MM.1S (cell line): Measurements from ENCODE around the gene HJURP.

ENCODE experiments used
- CTCF ChIP-seq: fragments of 300-600 bp; sonication (generic); IDR thresholded peaks from 2 replicates; pipeline ENCODE4 v1.5.1; 2016; ENCODE audit warnings: antibody characterized with exemption, low read length, mixed read lengths
- EZH2 ChIP-seq: fragments of 300-600 bp; sonication (generic); optimal IDR thresholded peaks from 2 replicates; pipeline ENCODE3; 2017; ENCODE audit warnings: low read depth, mild to moderate bottlenecking, antibody characterized with exemption, low read length, mixed read lengths
- EZH2phosphoT487 ChIP-seq: fragments of 300-600 bp; sonication (generic); IDR thresholded peaks from 2 replicates; pipeline ENCODE4 v1.6.1; 2018; ENCODE audit warnings: antibody characterized with exemption, low read length

- TF ChIP-seq EZH2phosphoT487 (no peak), CTCF (no peak), EZH2 (no peak)
These were observed 58.6 kb downstream of the HJURP start for GRCh38 chr2:233795735-233796171.
